ENCODE results near the gene MSH5. TPM values are rescaled to one million over a fixed set of nuclear protein-coding genes. Genes with fewer than 3 reads are reported as not detected.

The MSH5 gene
- total RNA-seq, 1 experiment from 2014 or later: 22.4 TPM

DNA sequence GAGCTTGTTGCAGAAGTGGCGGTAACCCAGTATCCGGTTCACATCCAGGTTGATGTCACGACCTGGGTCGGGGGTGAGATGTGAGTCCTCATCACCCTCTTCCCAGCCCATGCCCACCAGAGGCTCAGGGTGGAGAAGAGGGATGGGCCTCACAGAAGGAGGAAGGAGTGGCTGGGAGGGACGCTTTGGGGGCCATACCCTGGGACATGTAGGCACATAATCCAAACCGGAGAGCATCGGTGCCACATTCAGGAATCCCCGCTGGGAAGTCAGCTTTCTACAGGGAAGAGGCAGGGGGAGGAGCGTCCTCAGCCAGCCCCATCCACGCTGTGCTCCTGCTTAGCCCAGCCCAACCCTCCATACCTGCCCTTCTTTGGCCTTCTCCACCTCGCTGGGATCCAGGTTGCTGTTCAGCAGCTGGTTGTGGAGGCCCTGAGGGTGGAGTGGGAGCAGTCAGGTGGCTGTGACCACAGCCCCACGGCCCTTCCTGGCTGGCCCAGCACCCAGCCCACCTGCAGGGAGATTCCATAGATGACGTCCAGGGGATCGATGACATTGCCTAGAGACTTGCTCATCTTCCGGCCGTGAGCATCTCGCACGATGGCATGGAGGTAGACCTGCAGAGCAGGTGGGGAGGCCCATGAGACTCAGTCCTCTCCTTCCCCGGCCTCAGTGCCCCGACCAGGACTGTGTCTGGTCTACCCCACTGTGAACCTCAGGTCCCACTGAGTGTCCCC, 40.9 kb downstream of the MSH5 start:
- H2BK5ac ChIP-seq (ENCODE audit: insufficient read length, low read length): no peak overlapping the region
- no peaks in the 10 kb centered on the region for H3K9me3 ChIP-seq (ENCODE audit: control insufficient read depth, low read depth, low read length)
- H2AFZ ChIP-seq (ENCODE audit: low read length): no peak overlapping the region
- H3K27me3 Mint-ChIP-seq (ENCODE audit: low read depth): no peaks in the 10 kb centered on the region
- H3K27ac Mint-ChIP-seq: no peak overlapping the region
- H4K5ac ChIP-seq (ENCODE audit: insufficient read length, low read depth, low read length): no peak overlapping the region
- H3K79me2 ChIP-seq (ENCODE audit: insufficient read depth, low read length): no peaks in the 10 kb centered on the region
- no peak overlapping the region for H4K8ac ChIP-seq (replicated peaks; ENCODE audit: insufficient read length, low read depth, low read length)
- no peak overlapping the region for H2BK120ac ChIP-seq (ENCODE audit: low read depth, low read length, poor library complexity, severe bottlenecking)
- H3K56ac ChIP-seq (ENCODE audit: insufficient read length, low read depth, low read length): no peak overlapping the region
- no peaks in the 10 kb centered on the region for H3K79me1 ChIP-seq (ENCODE audit: insufficient read depth, low read depth, low read length, poor library complexity, severe bottlenecking)
- peaks cover 43 to 76% (median 58%) of the 10 kb centered on the region in 3 experiments for H3K36me3 Mint-ChIP-seq (ENCODE audit: insufficient read depth in 1 of 3, low read depth in 3 of 3)
- no peak for TF ChIP-seq CTCF (conservative IDR thresholded peaks at IDR 0.05)
- H3K4me1 Mint-ChIP-seq: peaks cover 4 to 8% of the 10 kb centered on the region in 2 experiments; a peak in 3 of 4 replicates
- no peaks in the 10 kb centered on the region for H4K20me1 ChIP-seq (ENCODE audit: control insufficient read depth, insufficient read depth, insufficient read length)
- H3K27me3 ChIP-seq (ENCODE audit: insufficient read depth, low read length): no peaks in the 10 kb centered on the region
- no peak overlapping the region for H2BK12ac ChIP-seq (ENCODE audit: insufficient read length, low read depth, low read length)
- no peak overlapping the region for H3K4me2 ChIP-seq (ENCODE audit: insufficient read depth, insufficient read length, low read length)
- no peaks in the 10 kb centered on the region for H3K4me1 ChIP-seq (ENCODE audit: insufficient read depth, low read length)
- no peak overlapping the region for H3K4me3 Mint-ChIP-seq
- no peaks in the 10 kb centered on the region for H3K9me3 Mint-ChIP-seq
- DNase-seq: no peak
- H2BK20ac ChIP-seq (ENCODE audit: low read depth, low read length, poor library complexity, severe bottlenecking): no peak overlapping the region
- no peak overlapping the region for H3K23ac ChIP-seq (ENCODE audit: insufficient read length, low read depth, low read length)
- no peak overlapping the region for H2BK15ac ChIP-seq (ENCODE audit: low read depth, low read length)
- H3K9ac ChIP-seq (ENCODE audit: extremely low read depth, insufficient read length, low read length): no peak overlapping the region
- no peak overlapping the region for H3K18ac ChIP-seq (ENCODE audit: insufficient read length, low read depth, low read length)
- WGBS (ENCODE audit: extremely low coverage, insufficient read length, low lambda C conversion rate): no CpG with 5 or more reads among the region's 20 CpGs
- H4K91ac ChIP-seq (ENCODE audit: insufficient read length, low read depth, low read length): no peak overlapping the region
- no peak overlapping the region for H3T11ph ChIP-seq (ENCODE audit: low read length)
- H3K23me2 ChIP-seq (ENCODE audit: insufficient read length, low read depth, low read length, poor library complexity, severe bottlenecking): no peaks in the 10 kb centered on the region
- H3K4ac ChIP-seq (ENCODE audit: low read depth, low read length): no peak overlapping the region
- H3K27ac ChIP-seq (ENCODE audit: insufficient read length, low read depth, low read length): no peak overlapping the region
- H3K14ac ChIP-seq (ENCODE audit: insufficient read depth, low read length): no peak overlapping the region
- no peak overlapping the region for H2AK5ac ChIP-seq (ENCODE audit: insufficient read length, low read length)
